Endothelial cell (in vitro differentiated cells): Measurements from ENCODE around the gene TBC1D8. TPM values are rescaled to one million over a fixed set of nuclear protein-coding genes. Genes with fewer than 3 reads are reported as not detected.

Experiments used
- DNase-seq: peaks from one replicate; pipeline ENCODE4 v3.0.0; 2021; ENCODE audit warnings: low spot score
- H3K27ac Mint-ChIP-seq: one replicate; pipeline ENCODE4 v1.8.0; 2021; ENCODE audit warnings: mixed read lengths, inconsistent platforms; ENCODE audit not compliant: unreplicated experiment
- H3K27me3 Mint-ChIP-seq: one replicate; pipeline ENCODE4 v1.8.0; 2021; ENCODE audit warnings: mild to moderate bottlenecking, moderate library complexity, mixed read lengths, inconsistent platforms; ENCODE audit not compliant: unreplicated experiment
- H3K36me3 Mint-ChIP-seq: one replicate; pipeline ENCODE4 v1.8.0; 2021; ENCODE audit warnings: mild to moderate bottlenecking, low read depth, mixed read lengths, inconsistent platforms; ENCODE audit not compliant: unreplicated experiment
- H3K4me1 Mint-ChIP-seq: one replicate; pipeline ENCODE4 v1.8.0; 2021; ENCODE audit warnings: mild to moderate bottlenecking, mixed read lengths, inconsistent platforms; ENCODE audit not compliant: unreplicated experiment
- H3K4me3 Mint-ChIP-seq: one replicate; pipeline ENCODE4 v1.8.0; 2021; ENCODE audit warnings: mild to moderate bottlenecking, mixed read lengths, inconsistent platforms; ENCODE audit not compliant: unreplicated experiment
- H3K9me3 Mint-ChIP-seq: one replicate; pipeline ENCODE4 v1.8.0; 2021; ENCODE audit warnings: mixed read lengths, inconsistent platforms; ENCODE audit not compliant: unreplicated experiment
- total RNA-seq: library from RNA; stranded (reverse); fragmentation: NEBNext Ultra II Directional; extraction: Animal tissue kit (Norgen Biotek cat#: 25700); gene quantifications from one replicate; pipeline ENCODE4 v1.2.1, GENCODE V29; 2021; ENCODE audit not compliant: unreplicated experiment
- TF ChIP-seq, protein P1 (sequence below): fragments of 200-600 bp; sonication (generic); IDR thresholded peaks from one replicate; pipeline ENCODE4 v1.5.0; 2021; ENCODE audit warnings: antibody characterized with exemption; ENCODE audit not compliant: unreplicated experiment

Gene TBC1D8
- total RNA-seq, 1 donor from 2014 or later, result 27.5 TPM

DNA sequence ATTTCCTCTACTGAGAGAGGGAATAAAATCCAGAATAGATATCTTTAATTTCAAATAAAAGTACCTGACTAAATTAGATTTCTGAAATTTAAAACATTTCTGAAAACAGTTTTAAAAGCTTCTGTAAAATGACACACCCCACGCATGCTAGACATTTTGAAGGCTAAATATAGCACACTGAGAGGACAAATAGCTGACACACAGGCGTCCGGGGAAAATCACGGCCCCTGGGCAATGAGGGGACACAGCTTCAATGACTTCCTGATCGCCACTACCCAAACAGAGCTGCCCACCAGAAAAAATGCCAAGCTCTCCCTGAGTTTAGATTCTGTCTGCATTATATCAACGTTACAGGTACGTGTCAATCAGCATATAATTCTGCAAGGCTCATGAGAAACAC, 10.9 kb downstream of the TBC1D8 start:
- TF ChIP-seq, protein P1, sequence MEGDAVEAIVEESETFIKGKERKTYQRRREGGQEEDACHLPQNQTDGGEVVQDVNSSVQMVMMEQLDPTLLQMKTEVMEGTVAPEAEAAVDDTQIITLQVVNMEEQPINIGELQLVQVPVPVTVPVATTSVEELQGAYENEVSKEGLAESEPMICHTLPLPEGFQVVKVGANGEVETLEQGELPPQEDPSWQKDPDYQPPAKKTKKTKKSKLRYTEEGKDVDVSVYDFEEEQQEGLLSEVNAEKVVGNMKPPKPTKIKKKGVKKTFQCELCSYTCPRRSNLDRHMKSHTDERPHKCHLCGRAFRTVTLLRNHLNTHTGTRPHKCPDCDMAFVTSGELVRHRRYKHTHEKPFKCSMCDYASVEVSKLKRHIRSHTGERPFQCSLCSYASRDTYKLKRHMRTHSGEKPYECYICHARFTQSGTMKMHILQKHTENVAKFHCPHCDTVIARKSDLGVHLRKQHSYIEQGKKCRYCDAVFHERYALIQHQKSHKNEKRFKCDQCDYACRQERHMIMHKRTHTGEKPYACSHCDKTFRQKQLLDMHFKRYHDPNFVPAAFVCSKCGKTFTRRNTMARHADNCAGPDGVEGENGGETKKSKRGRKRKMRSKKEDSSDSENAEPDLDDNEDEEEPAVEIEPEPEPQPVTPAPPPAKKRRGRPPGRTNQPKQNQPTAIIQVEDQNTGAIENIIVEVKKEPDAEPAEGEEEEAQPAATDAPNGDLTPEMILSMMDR, result no peak
- no peak overlapping the region for H3K27ac Mint-ChIP-seq
- peaks cover 5% of the 10 kb centered on the region for H3K36me3 Mint-ChIP-seq
- no peak overlapping the region for H3K4me3 Mint-ChIP-seq
- H3K27me3 Mint-ChIP-seq, result no peaks in the 10 kb centered on the region
- DNase-seq, result no peak
- H3K9me3 Mint-ChIP-seq, result no peaks in the 10 kb centered on the region
- peaks cover 7% of the 10 kb centered on the region for H3K4me1 Mint-ChIP-seq

DNA sequence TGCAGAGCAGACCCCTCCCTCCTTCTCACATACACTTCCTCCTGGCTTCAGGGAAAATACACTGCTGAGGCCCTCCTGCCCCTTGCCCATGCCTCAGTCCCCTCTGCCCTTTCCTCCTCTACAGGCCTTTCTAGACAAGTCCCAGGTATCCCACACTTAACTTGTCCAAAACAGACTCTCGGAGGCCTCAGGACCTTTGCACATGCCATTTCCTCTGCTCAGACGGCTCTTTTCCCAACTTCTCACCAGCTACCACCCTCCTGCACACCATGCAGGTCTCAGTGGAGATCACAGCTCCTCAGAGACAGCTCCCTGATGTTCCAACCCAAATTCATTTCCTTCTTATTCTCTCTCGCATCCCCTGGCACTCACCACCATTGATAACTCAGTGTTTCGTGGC, 11.7 kb downstream of the TBC1D8 start:
- TF ChIP-seq, protein P1, result no peak
- no peaks in the 10 kb centered on the region for H3K9me3 Mint-ChIP-seq
- no peak overlapping the region for H3K27ac Mint-ChIP-seq
- H3K4me1 Mint-ChIP-seq, result peaks cover 7% of the 10 kb centered on the region
- DNase-seq, result no peak
- H3K36me3 Mint-ChIP-seq, result peaks cover 5% of the 10 kb centered on the region
- no peak overlapping the region for H3K4me3 Mint-ChIP-seq
- no peaks in the 10 kb centered on the region for H3K27me3 Mint-ChIP-seq

DNA sequence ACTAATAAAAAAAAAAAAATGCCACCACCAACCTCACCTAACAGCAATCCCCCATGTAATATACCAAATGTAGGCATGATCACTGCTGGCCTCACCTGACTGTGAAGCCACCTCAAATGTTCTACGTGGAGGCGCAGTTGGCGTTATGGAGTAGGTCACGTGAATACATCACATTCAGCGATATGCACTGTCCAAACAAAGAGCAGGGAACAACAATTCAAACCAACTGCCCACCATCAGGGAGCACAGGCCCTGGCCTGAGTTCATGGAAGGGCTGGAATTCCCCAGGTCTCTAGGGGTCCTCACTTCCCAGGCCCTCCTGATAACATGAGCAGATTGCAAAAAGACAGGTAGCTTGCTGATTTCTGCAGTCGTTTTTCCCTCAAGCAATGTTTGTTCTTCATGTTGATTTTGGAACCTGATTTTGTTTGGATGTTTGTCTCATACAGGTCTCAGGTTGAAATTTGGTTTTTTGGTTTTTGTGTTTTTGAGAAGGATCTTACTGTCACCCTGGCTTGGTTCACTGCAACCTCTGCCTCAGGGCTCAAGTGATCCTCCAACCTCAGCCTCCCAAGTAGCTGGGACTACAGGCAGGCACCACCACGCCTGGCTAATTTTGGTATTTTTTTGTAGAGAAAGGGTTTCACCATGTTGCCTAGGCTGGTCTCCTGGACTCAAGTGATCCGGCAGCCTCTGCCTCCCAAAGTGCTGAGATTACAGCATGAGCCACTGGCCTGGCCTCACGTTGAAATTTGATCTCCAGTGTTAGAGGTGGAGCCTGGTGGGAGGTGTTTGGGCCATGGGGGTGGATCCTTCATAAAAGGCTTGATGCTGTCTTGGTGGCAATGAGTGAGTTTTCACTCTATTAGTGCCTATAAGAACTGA, 15.5 kb downstream of the TBC1D8 start:
- Mint-ChIP-seq H3K36me3 (peaks cover 5% of the 10 kb centered on the region), H3K4me1 (peaks cover 6% of the 10 kb centered on the region), H3K9me3 (no peaks in the 10 kb centered on the region), H3K4me3 (no peak overlapping the region), H3K27me3 (no peaks in the 10 kb centered on the region), H3K27ac (no peak overlapping the region)
- DNase-seq, result no peak
- TF ChIP-seq, protein P1, result no peak

DNA sequence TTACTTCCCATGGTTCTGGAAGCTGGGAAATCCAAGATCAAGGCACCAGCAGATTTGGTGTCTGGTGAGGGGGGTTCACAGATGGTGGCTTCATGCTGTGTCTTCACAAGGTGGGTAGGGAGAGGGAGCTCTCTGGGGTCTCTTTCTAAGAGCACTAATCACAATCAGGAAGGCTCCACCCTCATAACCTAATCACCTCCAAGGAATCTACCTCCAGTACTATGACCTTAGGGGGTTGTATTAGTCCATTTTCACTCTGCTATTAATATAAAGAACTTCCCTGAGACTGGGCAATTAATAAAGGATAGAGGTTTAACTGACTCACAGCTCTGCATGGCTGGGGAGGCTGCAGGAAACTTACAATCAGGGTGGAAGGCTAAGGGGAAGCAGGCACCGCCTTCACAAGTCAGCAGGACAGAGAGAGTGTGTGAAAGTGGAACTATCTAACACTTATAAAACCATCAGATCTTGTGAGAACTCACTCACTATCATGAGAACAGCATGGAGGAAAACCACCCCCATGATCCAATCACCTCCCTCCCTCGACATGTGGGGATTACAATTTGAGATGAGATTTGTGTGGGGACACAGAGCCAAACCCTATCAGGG, 17.6 kb downstream of the TBC1D8 start:
- Mint-ChIP-seq H3K27me3 (peaks cover 2% of the 10 kb centered on the region), H3K9me3 (no peaks in the 10 kb centered on the region), H3K36me3 (peaks cover 2% of the 10 kb centered on the region), H3K27ac (peak overlapping the region; percentile 52), H3K4me1 (peaks cover 9% of the 10 kb centered on the region), H3K4me3 (no peak overlapping the region)
- TF ChIP-seq, protein P1, result no peak
- no peak for DNase-seq

DNA sequence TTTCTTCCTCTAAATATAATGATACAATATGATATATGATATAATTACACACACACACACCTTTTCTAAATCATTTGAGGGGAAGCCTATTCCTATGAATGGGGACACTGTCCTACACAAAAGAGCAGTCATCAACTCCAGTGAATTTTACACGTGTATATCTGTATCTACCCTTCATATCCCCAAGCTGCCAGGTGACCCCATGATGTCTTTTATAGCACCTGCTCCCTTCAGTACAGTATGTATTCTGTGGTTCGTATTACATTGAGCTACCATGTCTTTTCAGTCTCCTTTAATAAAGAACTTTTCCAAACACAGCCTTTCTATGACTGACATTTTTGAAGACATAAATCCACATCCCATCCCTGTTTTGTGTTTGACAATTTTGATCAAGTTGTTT, 19.0 kb downstream of the TBC1D8 start:
- TF ChIP-seq, protein P1, result no peak
- no peak for DNase-seq
- no peak overlapping the region for H3K4me3 Mint-ChIP-seq
- H3K27ac Mint-ChIP-seq, result no peak overlapping the region
- peaks cover 2% of the 10 kb centered on the region for H3K27me3 Mint-ChIP-seq
- peaks cover 5% of the 10 kb centered on the region for H3K36me3 Mint-ChIP-seq
- H3K4me1 Mint-ChIP-seq, result peaks cover 12% of the 10 kb centered on the region
- H3K9me3 Mint-ChIP-seq, result no peaks in the 10 kb centered on the region
